B cell (primary cell): ENCODE data around the gene MYOM1. TPM values are rescaled to one million over a fixed set of nuclear protein-coding genes. Genes with fewer than 3 reads are reported as not detected.

Experiments used
- ATAC-seq: fragments of 200-7000 bp; cut with Tn5 transposase; one replicate; pipeline ENCODE4 v1.10.0; 2021; ENCODE audit warnings: low read depth, mild to moderate bottlenecking, moderate number of reproducible peaks, moderate library complexity
- CTCF ChIA-PET: fragments of 350-600 bp; sonication (Branson Sonifier 250); formaldehyde crosslinking; loops from one replicate; lab custom pipeline; 2021; ENCODE audit warnings: antibody characterized with exemption, inconsistent platforms; lab: Charles Lee
- POLR2A ChIA-PET: fragments of 350-600 bp; sonication (Branson Sonifier 250); formaldehyde crosslinking; loops from one replicate; lab custom pipeline; 2021; ENCODE audit warnings: antibody characterized with exemption; lab: Charles Lee
- DNase-seq: peaks from one replicate; pipeline ENCODE4 v3.0.0; 2013
- H2AFZ ChIP-seq: 2 replicates; pipeline ENCODE4 v1.6.1; 2012; ENCODE audit warnings: mild to moderate bottlenecking, low read depth, low read length; ENCODE audit not compliant: insufficient read depth, poor library complexity, severe bottlenecking
- H3K27ac ChIP-seq, 2 donors: 1 replicate in 1 of 2; 2 replicates in 1 of 2; pipeline ENCODE4 v1.5.1; 2012 to 2013; ENCODE audit warnings: low read length in 2 of 2, mild to moderate bottlenecking in 2 of 2, moderate library complexity in 1 of 2
- H3K27me3 ChIP-seq, 4 experiments: fragments of 200-600 bp in 1 of 4; sonication (generic) in 1 of 4; replicated peaks in 1 of 4; 1 replicate in 2 of 4; 2 replicates in 2 of 4; pipeline versions ENCODE4 v1.6.1 to v1.7.0; 2013 to 2016; ENCODE audit warnings: low read length in 3 of 4, mild to moderate bottlenecking in 2 of 4, mixed read lengths in 1 of 4, moderate library complexity in 1 of 4; ENCODE audit not compliant: insufficient read depth in 4 of 4, control insufficient read depth in 3 of 4; ENCODE audit errors: control extremely low read depth in 1 of 4
- H3K36me3 ChIP-seq, 2 experiments: replicated peaks in 1 of 2; 1 replicate in 1 of 2; 2 replicates in 1 of 2; pipeline versions ENCODE4 v1.6.1 to v1.7.1; 2013; ENCODE audit warnings: low read length in 1 of 2; ENCODE audit not compliant: insufficient read depth in 2 of 2, control insufficient read depth in 1 of 2; ENCODE audit errors: control extremely low read depth in 1 of 2, extremely low read depth in 1 of 2
- H3K4me1 ChIP-seq, 2 donors: fragments of 200-600 bp in 1 of 2; sonication (generic) in 1 of 2; 1 replicate in 1 of 2; 2 replicates in 1 of 2; pipeline versions ENCODE4 v1.5.1 to v1.6.1; 2013 to 2017; ENCODE audit warnings: low read length in 2 of 2; ENCODE audit not compliant: control insufficient read depth in 2 of 2, insufficient read depth in 2 of 2
- H3K4me2 ChIP-seq: replicated peaks from 2 replicates; pipeline ENCODE3; 2012; ENCODE audit warnings: mild to moderate bottlenecking, low read depth, low read length; ENCODE audit not compliant: poor library complexity, severe bottlenecking
- H3K4me3 ChIP-seq, 5 experiments: fragments of 200-600 bp in 1 of 5; sonication (generic) in 1 of 5; 1 replicate in 3 of 5; 2 replicates in 2 of 5; pipeline versions ENCODE4 v1.5.1 to v1.7.0; 2011 to 2016; ENCODE audit warnings: low read length in 4 of 5, mild to moderate bottlenecking in 4 of 5, low read depth in 2 of 5, control low read depth in 1 of 5, moderate library complexity in 1 of 5; ENCODE audit not compliant: insufficient read depth in 1 of 5; ENCODE audit errors: control extremely low read depth in 1 of 5, extremely low read depth in 1 of 5
- H3K79me2 ChIP-seq: fragments of 200-600 bp; sonication (generic); one replicate; pipeline ENCODE4 v1.6.0; 2016; ENCODE audit warnings: low read length; ENCODE audit not compliant: control insufficient read depth, insufficient read depth
- H3K9ac ChIP-seq: fragments of 200-600 bp; sonication (generic); 2 replicates; pipeline ENCODE4 v1.6.1; 2017; ENCODE audit warnings: mild to moderate bottlenecking, low read length, moderate library complexity
- H3K9me3 ChIP-seq, 3 donors: one replicate each; pipeline versions ENCODE4 v1.6.1 to v1.7.1; 2013; ENCODE audit warnings: low read length in 2 of 3; ENCODE audit not compliant: control insufficient read depth in 2 of 3, insufficient read depth in 1 of 3; ENCODE audit errors: control extremely low read depth in 1 of 3
- H4K20me1 ChIP-seq: 2 replicates; pipeline ENCODE4 v1.6.0; 2012; ENCODE audit warnings: mild to moderate bottlenecking, low read length; ENCODE audit not compliant: insufficient read depth, control insufficient read depth, poor library complexity, severe bottlenecking
- H3K27ac Mint-ChIP-seq: one replicate; pipeline ENCODE4 v1.8.0; 2021; ENCODE audit warnings: mixed read lengths
- H3K27me3 Mint-ChIP-seq: one replicate; pipeline ENCODE4 v1.8.0; 2021; ENCODE audit warnings: mixed read lengths
- H3K4me1 Mint-ChIP-seq: one replicate; pipeline ENCODE4 v1.8.0; 2021; ENCODE audit warnings: mixed read lengths
- H3K4me3 Mint-ChIP-seq: one replicate; pipeline ENCODE4 v1.8.0; 2021; ENCODE audit warnings: mixed read lengths
- H3K9me3 Mint-ChIP-seq: one replicate; pipeline ENCODE4 v1.8.0; 2022; ENCODE audit warnings: mixed read lengths; ENCODE audit not compliant: insufficient read depth
- CTCF ChIP-seq: fragments of 200-600 bp; IDR thresholded peaks from one replicate; pipeline ENCODE4 v1.8.0; 2022; ENCODE audit warnings: antibody characterized with exemption, mild to moderate bottlenecking
- EZH2 ChIP-seq: IDR thresholded peaks from 2 replicates; pipeline ENCODE4 v1.6.1; 2012; ENCODE audit warnings: borderline replicate concordance, low read depth, mild to moderate bottlenecking, moderate library complexity, low read length; ENCODE audit not compliant: insufficient read depth, poor library complexity, severe bottlenecking
- WGBS: methylation state at CpG from one replicate; pipeline ENCODE4 v1.1.5; 2013; ENCODE audit warnings: missing lambda C conversion rate; ENCODE audit not compliant: insufficient coverage; 5-methylcytosine and 5-hydroxymethylcytosine counted together
- intact Hi-C: fragments of 100-400 bp; cut with micrococcal nuclease; formaldehyde crosslinking; loops from one replicate; pipeline ENCODE4 v1.10.0; 2022
- polyA plus RNA-seq: library from polyadenylated mRNA; depleted of rRNA; stranded (reverse); fragments of >200 nt; gene quantifications from 2 replicates; pipeline ENCODE4 v1.2.3, GENCODE V29; 2012
- total RNA-seq, 2 donors: library from RNA; stranded (reverse); fragments of 120-200 nt in 1 of 2; gene quantifications; 1 replicate in 1 of 2; 2 replicates in 1 of 2; pipeline versions ENCODE4 v1.2.3 to v1.2.4, GENCODE V29; 2013 to 2022

The MYOM1 gene
- total and polyA plus RNA-seq, 2 donors (not counting 1 experiment from before 2014, with no cell fraction given): 1.5 to 12.8 TPM

DNA sequence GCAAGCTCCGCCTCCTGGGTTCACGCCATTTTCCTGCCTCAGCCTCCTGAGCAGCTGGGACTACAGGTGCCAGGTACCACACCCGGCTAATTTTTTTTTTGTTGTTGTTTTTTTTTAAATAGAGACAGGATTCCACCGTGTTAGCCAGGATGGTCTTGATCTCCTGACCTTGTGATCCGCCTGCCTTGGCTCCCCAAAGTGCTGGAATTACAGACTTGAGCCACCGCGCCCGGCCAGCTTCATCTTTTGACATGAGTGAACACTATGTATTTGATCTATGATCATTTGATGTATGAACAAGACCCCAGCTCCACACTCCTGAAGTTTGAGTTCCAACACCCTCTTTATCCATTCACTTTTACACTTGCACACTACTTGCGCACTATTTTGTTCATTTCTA is 163.5 kb downstream of the MYOM1 start:
- H3K27ac Mint-ChIP-seq: no peak overlapping the region
- peaks cover 17% of the 10 kb centered on the region for H3K4me1 Mint-ChIP-seq
- peaks cover 0 to 3% (median 0%) of the 10 kb centered on the region in 3 donors for H3K9me3 ChIP-seq
- no peaks in the 10 kb centered on the region for H3K36me3 ChIP-seq
- intact Hi-C loops: loop anchor here (2.0 kb wide), 1 partner anchor 70 kb away; no protein-coding TSS in a partner anchor
- no peak overlapping the region for H3K4me3 Mint-ChIP-seq
- no peak for DNase-seq
- H3K4me1 ChIP-seq: peaks cover 17 to 18% of the 10 kb centered on the region in 2 donors
- no peak overlapping the region for H3K27ac ChIP-seq
- POLR2A ChIA-PET: no interaction called here
- 88% methylated on average over 5 of the region's 9 CpGs for WGBS
- H4K20me1 ChIP-seq: no peaks in the 10 kb centered on the region
- H3K9ac ChIP-seq: no peak overlapping the region
- H3K27me3 Mint-ChIP-seq: peaks cover 18% of the 10 kb centered on the region
- no peaks in the 10 kb centered on the region for H3K79me2 ChIP-seq
- H3K27me3 ChIP-seq: no peaks in the 10 kb centered on the region
- H3K4me2 ChIP-seq: no peak overlapping the region
- ATAC-seq: no peak
- H3K9me3 Mint-ChIP-seq: no peaks in the 10 kb centered on the region
- CTCF ChIA-PET: interaction anchor here (0.9 to 1.9 kb wide), 5 partner anchors 9 to 190 kb away, joined by 3 to 9 read pairs (median 4); no protein-coding TSS in a partner anchor
- no peak overlapping the region for H3K4me3 ChIP-seq
- TF ChIP-seq EZH2 (no peak), CTCF (no peak)
- no peak overlapping the region for H2AFZ ChIP-seq

GRCh38 chr18:3055816-3056215 is 164.0 kb downstream of the MYOM1 start:
- no peak overlapping the region for H3K4me3 Mint-ChIP-seq
- no peaks in the 10 kb centered on the region for H4K20me1 ChIP-seq
- H3K9me3 ChIP-seq: peaks cover 0 to 1% (median 0%) of the 10 kb centered on the region in 3 donors
- H3K27ac ChIP-seq: no peak overlapping the region
- DNase-seq: no peak
- no peak overlapping the region for H3K9ac ChIP-seq
- H3K9me3 Mint-ChIP-seq: no peaks in the 10 kb centered on the region
- peaks cover 18% of the 10 kb centered on the region for H3K27me3 Mint-ChIP-seq
- no peaks in the 10 kb centered on the region for H3K79me2 ChIP-seq
- ChIA-PET POLR2A (no interaction called here), CTCF (interaction anchor here (0.9 to 1.9 kb wide), 5 partner anchors 9 to 190 kb away, joined by 3 to 9 read pairs (median 4); no protein-coding TSS in a partner anchor)
- no peak overlapping the region for H3K27ac Mint-ChIP-seq
- H2AFZ ChIP-seq: no peak overlapping the region
- no CpG with 5 or more reads among the region's 4 CpGs for WGBS
- no peak overlapping the region for H3K4me2 ChIP-seq
- no peak overlapping the region for H3K4me3 ChIP-seq
- H3K4me1 ChIP-seq: peaks cover 12 to 13% of the 10 kb centered on the region in 2 donors
- ATAC-seq: no peak
- TF ChIP-seq CTCF: no peak
- TF ChIP-seq EZH2: no peak
- H3K36me3 ChIP-seq: no peaks in the 10 kb centered on the region
- intact Hi-C loops: loop anchor here (2.0 kb wide), 1 partner anchor 69 kb away; no protein-coding TSS in a partner anchor
- peaks cover 13% of the 10 kb centered on the region for H3K4me1 Mint-ChIP-seq
- H3K27me3 ChIP-seq: no peaks in the 10 kb centered on the region
